Measurements from ENCODE around the gene MAP4K4. TPM values are rescaled to one million over a fixed set of nuclear protein-coding genes. Genes with fewer than 3 reads are reported as not detected.

MAP4K4 gene
- total RNA-seq, 2 experiments from 2014 or later: 42.1 to 43.4 TPM

- Mint-ChIP-seq H3K9me3 (no peaks in the 10 kb centered on the region), H3K4me1 (ENCODE audit: low read depth) (peaks cover 56% of the 10 kb centered on the region), H3K27ac (no peak overlapping the region), H3K36me3 (peaks cover 13% of the 10 kb centered on the region), H3K27me3 (no peaks in the 10 kb centered on the region), H3K4me3 (no peak overlapping the region)
- ChIA-PET POLR2A (no interaction called here), CTCF (interaction anchor here (0.5 kb wide), 1 partner anchor 133 kb away, joined by 3 read pairs; no protein-coding TSS in a partner anchor)
- intact Hi-C loops (cut with micrococcal nuclease): no loop called here
- no peak for DNase-seq
These were observed 91.1 kb downstream of the MAP4K4 start for GRCh38 chr2:101788565-101788964.

GRCh38 chr2:101788995-101789970, 91.8 kb downstream of the MAP4K4 start:
- POLR2A ChIA-PET: no interaction called here
- Mint-ChIP-seq H3K4me1 (ENCODE audit: low read depth) (peaks cover 54% of the 10 kb centered on the region), H3K4me3 (no peak overlapping the region), H3K36me3 (peaks cover 13% of the 10 kb centered on the region), H3K9me3 (no peaks in the 10 kb centered on the region), H3K27ac (no peak overlapping the region), H3K27me3 (no peaks in the 10 kb centered on the region)
- intact Hi-C loops (cut with micrococcal nuclease): no loop called here
- DNase-seq: no peak
- CTCF ChIA-PET: no interaction called here

DNA sequence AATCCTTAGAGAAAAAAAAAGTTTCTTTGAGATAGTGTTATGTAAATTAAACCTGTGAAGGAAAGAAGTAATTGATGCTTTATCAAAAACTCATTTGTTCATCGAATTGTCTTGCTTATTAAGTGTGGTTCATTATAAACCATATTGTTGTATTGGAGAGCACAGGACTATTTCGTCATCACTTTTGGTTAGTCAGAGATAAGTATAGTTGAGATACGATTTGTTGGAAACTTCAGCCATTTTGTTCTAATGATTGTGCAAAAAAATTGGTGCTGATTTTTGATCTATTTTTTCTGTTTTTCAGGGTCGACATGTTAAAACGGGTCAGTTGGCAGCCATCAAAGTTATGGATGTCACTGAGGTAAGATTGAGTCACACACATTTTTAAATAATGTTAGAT, 92.9 kb downstream of the MAP4K4 start:
- H3K4me3 Mint-ChIP-seq: no peak overlapping the region
- no peak overlapping the region for H3K27ac Mint-ChIP-seq
- intact Hi-C loops (cut with micrococcal nuclease): no loop called here
- H3K4me1 Mint-ChIP-seq (ENCODE audit: low read depth): peaks cover 51% of the 10 kb centered on the region
- H3K36me3 Mint-ChIP-seq: peaks cover 13% of the 10 kb centered on the region
- DNase-seq: no peak
- no peaks in the 10 kb centered on the region for H3K27me3 Mint-ChIP-seq
- CTCF ChIA-PET: no interaction called here
- H3K9me3 Mint-ChIP-seq: no peaks in the 10 kb centered on the region
- POLR2A ChIA-PET: no interaction called here

DNA sequence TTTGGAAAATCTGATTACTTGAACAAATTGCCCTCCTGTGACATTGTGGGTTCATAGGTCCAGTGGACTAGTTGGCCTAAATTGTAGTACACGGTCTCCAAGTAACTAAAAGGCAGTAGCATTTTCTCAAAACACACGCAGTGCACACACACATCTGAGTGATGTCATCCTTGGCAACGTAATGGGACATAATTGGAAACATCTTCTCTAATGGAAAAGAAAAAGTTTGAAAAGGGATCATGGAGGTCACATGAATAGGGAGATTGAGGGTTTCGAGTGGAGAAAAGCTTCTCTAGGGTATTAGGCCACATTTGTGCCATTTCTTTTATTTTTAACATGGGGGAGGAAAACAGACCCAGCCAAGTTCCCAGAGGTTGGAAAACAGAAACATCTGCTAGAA, 93.3 kb downstream of the MAP4K4 start:
- Mint-ChIP-seq H3K27ac (no peak overlapping the region), H3K36me3 (peaks cover 13% of the 10 kb centered on the region)
- intact Hi-C loops (cut with micrococcal nuclease): no loop called here

DNA sequence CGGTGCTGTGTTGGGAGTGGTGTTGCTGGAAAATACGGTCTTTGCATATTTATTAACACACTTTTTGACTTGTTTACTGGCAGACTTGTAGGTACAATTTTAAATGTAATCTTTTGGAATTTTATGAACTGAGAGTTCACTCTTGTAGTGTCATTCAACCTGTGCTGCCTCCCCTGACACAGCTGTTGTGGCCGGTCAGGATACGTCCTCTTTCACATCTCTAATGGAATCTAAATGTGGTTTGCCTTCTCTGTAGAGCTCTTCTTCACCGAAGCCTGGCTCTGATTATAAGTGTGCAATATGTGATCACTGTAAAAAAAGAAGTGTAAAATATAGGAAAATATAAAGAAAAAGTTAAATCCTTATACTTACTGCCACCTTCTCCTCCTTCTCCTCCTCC, 94.7 kb downstream of the MAP4K4 start:
- Mint-ChIP-seq H3K27ac (no peak overlapping the region), H3K4me1 (ENCODE audit: low read depth) (peaks cover 58% of the 10 kb centered on the region)

More for the DNA sequence above, 93.3 kb downstream of the MAP4K4 start:
- Mint-ChIP-seq H3K9me3 (no peaks in the 10 kb centered on the region), H3K4me1 (ENCODE audit: low read depth) (peaks cover 52% of the 10 kb centered on the region), H3K27me3 (no peaks in the 10 kb centered on the region), H3K4me3 (no peak overlapping the region)
- no peak for DNase-seq
- POLR2A ChIA-PET: no interaction called here
- CTCF ChIA-PET: no interaction called here

GRCh38 chr2:101793277-101793969, 95.9 kb downstream of the MAP4K4 start:
- peaks cover 51% of the 10 kb centered on the region for H3K4me1 Mint-ChIP-seq (ENCODE audit: low read depth)
- no peaks in the 10 kb centered on the region for H3K9me3 Mint-ChIP-seq
- intact Hi-C loops (cut with micrococcal nuclease): no loop called here
- ChIA-PET CTCF (interaction anchor here (1.0 to 1.7 kb wide), 3 partner anchors 11 to 31 kb away, joined by 3 read pairs; no protein-coding TSS in a partner anchor), POLR2A (interaction anchor here (0.5 kb wide), 1 partner anchor 26 kb away, joined by 3 read pairs; no protein-coding TSS in a partner anchor)
- H3K4me3 Mint-ChIP-seq: no peak overlapping the region
- no peak overlapping the region for H3K27ac Mint-ChIP-seq
- H3K36me3 Mint-ChIP-seq: peaks cover 13% of the 10 kb centered on the region
- no peak for DNase-seq
- no peaks in the 10 kb centered on the region for H3K27me3 Mint-ChIP-seq

More for the DNA sequence above, 94.7 kb downstream of the MAP4K4 start:
- no peak for DNase-seq
- Mint-ChIP-seq H3K27me3 (no peaks in the 10 kb centered on the region), H3K36me3 (peaks cover 13% of the 10 kb centered on the region), H3K9me3 (no peaks in the 10 kb centered on the region), H3K4me3 (no peak overlapping the region)
- ChIA-PET POLR2A (interaction anchor here (1.0 kb wide), 1 partner anchor 75 kb away, joined by 3 read pairs; no protein-coding TSS in a partner anchor), CTCF (interaction anchor here (1.0 kb wide), 1 partner anchor 10 kb away, joined by 3 read pairs; no protein-coding TSS in a partner anchor)
- intact Hi-C loops (cut with micrococcal nuclease): no loop called here

GRCh38 chr2:101794141-101794540, 96.6 kb downstream of the MAP4K4 start:
- Mint-ChIP-seq H3K36me3 (peaks cover 13% of the 10 kb centered on the region), H3K27me3 (no peaks in the 10 kb centered on the region), H3K27ac (no peak overlapping the region), H3K9me3 (no peaks in the 10 kb centered on the region), H3K4me3 (no peak overlapping the region), H3K4me1 (ENCODE audit: low read depth) (peaks cover 48% of the 10 kb centered on the region)
- no peak for DNase-seq
- CTCF ChIA-PET: interaction anchor here (1.7 kb wide), 1 partner anchor 31 kb away, joined by 3 read pairs; no protein-coding TSS in a partner anchor
- intact Hi-C loops (cut with micrococcal nuclease): no loop called here
- POLR2A ChIA-PET: no interaction called here

GRCh38 chr2:101795033-101795432, 97.5 kb downstream of the MAP4K4 start:
- H3K27me3 Mint-ChIP-seq: no peaks in the 10 kb centered on the region
- peaks cover 12% of the 10 kb centered on the region for H3K36me3 Mint-ChIP-seq
- H3K4me1 Mint-ChIP-seq (ENCODE audit: low read depth): peaks cover 50% of the 10 kb centered on the region
- CTCF ChIA-PET: no interaction called here
- DNase-seq: no peak
- H3K27ac Mint-ChIP-seq: no peak overlapping the region
- H3K4me3 Mint-ChIP-seq: no peak overlapping the region
- H3K9me3 Mint-ChIP-seq: no peaks in the 10 kb centered on the region
- intact Hi-C loops (cut with micrococcal nuclease): no loop called here
- POLR2A ChIA-PET: no interaction called here

- no peak for DNase-seq
- no peak overlapping the region for H3K27ac Mint-ChIP-seq
- ChIA-PET CTCF (interaction anchor here (0.6 to 1.2 kb wide), 3 partner anchors 17 to 69 kb away, joined by 3 to 6 read pairs (median 4); no protein-coding TSS in a partner anchor), POLR2A (no interaction called here)
- no peaks in the 10 kb centered on the region for H3K27me3 Mint-ChIP-seq
- intact Hi-C loops (cut with micrococcal nuclease): no loop called here
- peaks cover 52% of the 10 kb centered on the region for H3K4me1 Mint-ChIP-seq (ENCODE audit: low read depth)
- no peak overlapping the region for H3K4me3 Mint-ChIP-seq
- H3K9me3 Mint-ChIP-seq: no peaks in the 10 kb centered on the region
- H3K36me3 Mint-ChIP-seq: no peaks in the 10 kb centered on the region
These were observed 99.5 kb downstream of the MAP4K4 start for GRCh38 chr2:101796825-101797600.

GRCh38 chr2:101801496-101801895, 104.0 kb downstream of the MAP4K4 start:
- DNase-seq: no peak
- Mint-ChIP-seq H3K36me3 (no peaks in the 10 kb centered on the region), H3K4me3 (no peak overlapping the region), H3K4me1 (ENCODE audit: low read depth) (peaks cover 71% of the 10 kb centered on the region), H3K27me3 (no peaks in the 10 kb centered on the region), H3K27ac (no peak overlapping the region), H3K9me3 (no peaks in the 10 kb centered on the region)
- ChIA-PET POLR2A (no interaction called here), CTCF (interaction anchor here (1.0 kb wide), 1 partner anchor 459 kb away, joined by 3 read pairs; no protein-coding TSS in a partner anchor)
- intact Hi-C loops (cut with micrococcal nuclease): no loop called here

DNA sequence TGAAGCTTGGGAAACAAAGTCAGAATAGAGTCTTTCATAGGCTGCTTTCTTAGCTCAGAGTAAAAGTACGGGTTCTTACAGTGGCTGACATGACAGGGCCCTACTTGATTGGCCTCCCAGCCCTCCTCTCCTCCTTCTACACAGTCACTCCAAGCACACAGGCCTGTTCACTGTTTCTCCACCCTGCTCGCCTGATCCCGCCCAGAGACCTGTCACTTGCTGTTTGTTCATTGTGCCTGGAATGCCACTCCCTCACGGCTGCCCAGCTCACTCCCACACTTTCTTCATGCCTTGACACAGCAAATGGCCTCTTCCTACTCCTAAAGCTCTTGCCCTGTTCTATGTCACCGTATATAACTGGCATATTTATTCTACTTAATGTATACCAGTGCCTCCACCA, 104.8 kb downstream of the MAP4K4 start:
- H3K9me3 Mint-ChIP-seq: no peaks in the 10 kb centered on the region
- no peak overlapping the region for H3K27ac Mint-ChIP-seq
- DNase-seq: no peak
- POLR2A ChIA-PET: no interaction called here
- intact Hi-C loops (cut with micrococcal nuclease): no loop called here
- H3K4me1 Mint-ChIP-seq (ENCODE audit: low read depth): peaks cover 69% of the 10 kb centered on the region
- H3K36me3 Mint-ChIP-seq: peaks cover 1% of the 10 kb centered on the region
- CTCF ChIA-PET: interaction anchor here (1.0 kb wide), 1 partner anchor 460 kb away, joined by 3 read pairs; no protein-coding TSS in a partner anchor
- H3K27me3 Mint-ChIP-seq: no peaks in the 10 kb centered on the region
- H3K4me3 Mint-ChIP-seq: no peak overlapping the region

Data from activated CD4-positive, alpha-beta memory T cell treated with anti-CD3 and anti-CD28 coated beads for 36 hours (primary cell).